Measurements from ENCODE around the gene ADAM10. TPM values are rescaled to one million over a fixed set of nuclear protein-coding genes. Genes with fewer than 3 reads are reported as not detected.

The ADAM10 gene
- total RNA-seq, 4 donors from 2014 or later = 51.6 to 111 (median 63.3) TPM

- no peak for ATAC-seq (ENCODE audit: low FRiP score)
- DNase-seq (ENCODE audit: low spot score) = no peak
- no peak for TF ChIP-seq CTCF (IDR thresholded peaks at IDR 0.05)
Observed at GRCh38 chr15:58593870-58594269, 155.6 kb downstream of the ADAM10 start.

- no peak for DNase-seq (ENCODE audit: low spot score)
- no peak for ATAC-seq (ENCODE audit: low FRiP score)
- no peak for TF ChIP-seq CTCF (IDR thresholded peaks at IDR 0.05)
Observed at GRCh38 chr15:58590926-58591325, 158.6 kb downstream of the ADAM10 start.

GRCh38 chr15:58590236-58590635 lies 159.3 kb downstream of the ADAM10 start:
- DNase-seq (ENCODE audit: low spot score) (no peak), ATAC-seq (ENCODE audit: low FRiP score) (no peak)
- TF ChIP-seq CTCF (IDR thresholded peaks at IDR 0.05) = no peak

- no peak for TF ChIP-seq CTCF (IDR thresholded peaks at IDR 0.05)
- no peak for ATAC-seq (ENCODE audit: low FRiP score)
- no peak for DNase-seq (ENCODE audit: low spot score)
Observed at GRCh38 chr15:58589047-58589446, 160.5 kb downstream of the ADAM10 start.

- no peak for ATAC-seq (ENCODE audit: low FRiP score)
- no peak for TF ChIP-seq CTCF (IDR thresholded peaks at IDR 0.05)
- no peak for DNase-seq (ENCODE audit: low spot score)
Observed at GRCh38 chr15:58588096-58588495, 161.4 kb downstream of the ADAM10 start.

- no peak for DNase-seq (ENCODE audit: low spot score)
- no peak for ATAC-seq (ENCODE audit: low FRiP score)
- TF ChIP-seq CTCF (IDR thresholded peaks at IDR 0.05) = no peak
Observed at GRCh38 chr15:58587486-58587885, 162.0 kb downstream of the ADAM10 start.

GRCh38 chr15:58585693-58586443 lies 163.6 kb downstream of the ADAM10 start:
- DNase-seq (ENCODE audit: low spot score) (no peak), ATAC-seq (ENCODE audit: low FRiP score) (no peak)
- no peak for TF ChIP-seq CTCF (IDR thresholded peaks at IDR 0.05)
